GM23338 (cell line): Measurements from ENCODE around the gene KCNAB2.

Experiments used
- CREB1 ChIP-seq: fragments of 250-450 bp; sonication (Bioruptor Pico); IDR thresholded peaks from 2 replicates; pipeline ENCODE4 v1.5.0; 2020; ENCODE audit warnings: low read depth, mild to moderate bottlenecking, moderate library complexity
- CTCF ChIP-seq, 2 experiments: fragments of 200-600 bp in 1 of 2; sonication (generic) in 1 of 2; conservative IDR thresholded peaks; 2 replicates each; pipeline versions ENCODE4 v1.5.1 to v1.6.1; 2016 to 2017; ENCODE audit warnings: antibody characterized with exemption in 2 of 2, low read depth in 2 of 2, mild to moderate bottlenecking in 2 of 2, moderate library complexity in 1 of 2
- ETS1 ChIP-seq: IDR thresholded peaks from 2 replicates; pipeline ENCODE4 v1.6.1; 2016; ENCODE audit warnings: antibody characterized with exemption
- EZH2 ChIP-seq: fragments of 200-600 bp; sonication (generic); IDR thresholded peaks from one replicate; pipeline ENCODE4 v1.8.0; 2017; ENCODE audit warnings: antibody characterized with exemption, mild to moderate bottlenecking, low read depth; ENCODE audit not compliant: unreplicated experiment
- EZH2phosphoT487 ChIP-seq: fragments of 200-600 bp; sonication (generic); IDR thresholded peaks from one replicate; pipeline ENCODE4 v1.8.1; 2018; ENCODE audit warnings: antibody characterized with exemption; ENCODE audit not compliant: unreplicated experiment
- JUNB ChIP-seq: IDR thresholded peaks from one replicate; pipeline ENCODE4 v1.6.1; 2016; ENCODE audit warnings: antibody characterized with exemption; ENCODE audit not compliant: unreplicated experiment
- NANOG ChIP-seq: IDR thresholded peaks from 2 replicates; pipeline ENCODE4 v1.6.1; 2016; ENCODE audit warnings: antibody characterized with exemption, borderline replicate concordance
- POLR2AphosphoS5 ChIP-seq: IDR thresholded peaks from 2 replicates; pipeline ENCODE4 v1.6.1; 2016; ENCODE audit warnings: antibody characterized with exemption, low read depth
- REST ChIP-seq: IDR thresholded peaks from one replicate; pipeline ENCODE4 v1.6.1; 2018; ENCODE audit warnings: antibody characterized with exemption; ENCODE audit not compliant: unreplicated experiment
- ZNF331 ChIP-seq: fragments of 250-450 bp; sonication (Bioruptor Pico); IDR thresholded peaks from 2 replicates; pipeline ENCODE4 v1.5.0; 2020; ENCODE audit warnings: low read depth, mild to moderate bottlenecking, moderate library complexity

- TF ChIP-seq EZH2phosphoT487 (no peak), POLR2AphosphoS5 (no peak), CTCF (conservative IDR thresholded peaks at IDR 0.05; ENCODE audit: low read depth in 2 of 2) (no peak), ZNF331 (CRISPR knock-in tag) (no peak), EZH2 (no peak), JUNB (no peak), REST (no peak), ETS1 (no peak), CREB1 (CRISPR knock-in tag) (no peak), NANOG (no peak)
Observed at GRCh38 chr1:6012529-6013318, 33.0 kb upstream of the KCNAB2 start.
